ENCODE data around the gene CTCF.
A peak's percentile ranks its signal among the peaks of the same experiment; 100 is the strongest.
"Not testable (repeated sequence)": the region's sequence is repeated elsewhere in the genome, so short reads cannot be mapped to it uniquely, and the experiment has no call there.

CTCF gene

GRCh38 chr16:67533987-67534386 is 28.3 kb upstream of the CTCF start:
- DNase-seq (ENCODE audit: low read depth in 3 of 3), result not testable (repeated sequence)

GRCh38 chr16:67534431-67534830 is 27.9 kb upstream of the CTCF start:
- DNase-seq (ENCODE audit: low read depth in 3 of 3), result no peak

- DNase-seq (ENCODE audit: low read depth in 3 of 3), result no peak
These were observed 27.1 kb upstream of the CTCF start for GRCh38 chr16:67535201-67535600.

- peak in 2 of 3 experiments; percentile 44 to 51 for DNase-seq (ENCODE audit: low read depth in 3 of 3)
These were observed 25.1 kb upstream of the CTCF start for GRCh38 chr16:67537270-67537635.

GRCh38 chr16:67537636-67538591 is 24.4 kb upstream of the CTCF start:
- peak in 2 of 3 experiments; percentile 36 to 48 for DNase-seq (ENCODE audit: low read depth in 3 of 3)

GRCh38 chr16:67538666-67539101 is 23.6 kb upstream of the CTCF start:
- DNase-seq (ENCODE audit: low read depth in 3 of 3), result no peak

- no peak for DNase-seq (ENCODE audit: low read depth in 3 of 3)
These were observed 23.1 kb upstream of the CTCF start for GRCh38 chr16:67539271-67539670.

GRCh38 chr16:67539691-67540635 is 22.4 kb upstream of the CTCF start:
- DNase-seq (ENCODE audit: low read depth in 3 of 3), result no peak

- DNase-seq (ENCODE audit: low read depth in 3 of 3), result no peak
These were observed 21.6 kb upstream of the CTCF start for GRCh38 chr16:67540756-67541155.

- no peak for DNase-seq (ENCODE audit: low read depth in 3 of 3)
These were observed 20.7 kb upstream of the CTCF start for GRCh38 chr16:67541391-67542263.

- DNase-seq (ENCODE audit: low read depth in 3 of 3), result peak in 2 of 3 experiments; percentile 33 to 58
These were observed 19.9 kb upstream of the CTCF start for GRCh38 chr16:67542464-67542863.

- no peak for DNase-seq (ENCODE audit: low read depth in 3 of 3)
These were observed 19.3 kb upstream of the CTCF start for GRCh38 chr16:67543036-67543435.

GRCh38 chr16:67543582-67543981 is 18.7 kb upstream of the CTCF start:
- DNase-seq (ENCODE audit: low read depth in 3 of 3), result no peak

GRCh38 chr16:67544329-67544841 is 17.9 kb upstream of the CTCF start:
- DNase-seq (ENCODE audit: low read depth in 3 of 3), result no peak

- no peak for DNase-seq (ENCODE audit: low read depth in 3 of 3)
These were observed 17.3 kb upstream of the CTCF start for GRCh38 chr16:67544844-67545664.

GRCh38 chr16:67545665-67546024 is 16.7 kb upstream of the CTCF start:
- DNase-seq (ENCODE audit: low read depth in 3 of 3), result no peak

- DNase-seq (ENCODE audit: low read depth in 3 of 3), result no peak
These were observed 16.2 kb upstream of the CTCF start for GRCh38 chr16:67546091-67546501.

- DNase-seq (ENCODE audit: low read depth in 3 of 3), result peak; percentile 47 to 68 (median 60)
These were observed 15.4 kb upstream of the CTCF start for GRCh38 chr16:67546761-67547422.

GRCh38 chr16:67547423-67548264 is 14.7 kb upstream of the CTCF start:
- no peak for DNase-seq (ENCODE audit: low read depth in 3 of 3)
